Measurements from ENCODE around the gene IFNAR2. TPM values are rescaled to one million over a fixed set of nuclear protein-coding genes. Genes with fewer than 3 reads are reported as not detected.
"Not testable (repeated sequence)": the region's sequence is repeated elsewhere in the genome, so short reads cannot be mapped to it uniquely, and the experiment has no call there.

The IFNAR2 gene
- total RNA-seq, 2 donors from 2014 or later: 5.7 to 7.0 TPM

DNA sequence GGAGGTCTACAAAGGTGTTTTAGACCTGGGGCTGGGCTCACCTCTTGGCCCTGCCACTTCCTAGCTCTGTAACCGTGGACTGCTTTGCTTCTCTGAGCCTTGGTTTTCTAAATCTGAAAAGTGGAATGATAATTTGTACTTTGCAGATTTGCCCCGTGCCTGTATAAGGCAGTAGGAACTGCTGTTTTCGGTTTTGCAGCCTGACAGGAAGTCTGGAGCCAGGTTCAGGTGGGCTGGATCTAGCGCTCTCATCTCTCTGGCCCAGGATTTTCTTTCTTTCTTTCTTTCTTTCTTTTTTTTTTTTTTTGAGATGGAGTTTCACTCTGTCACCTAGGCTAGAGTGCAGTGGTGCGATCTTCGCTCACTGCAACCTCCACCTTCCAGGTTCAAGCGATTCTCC lies 17.2 kb downstream of the IFNAR2 start:
- no peak for DNase-seq (ENCODE audit: low spot score)
- intact Hi-C loops (cut with DNase I): no loop called here
- H3K4me3 ChIP-seq: no peak overlapping the region
- H3K27ac ChIP-seq: no peak overlapping the region
- H3K9me3 ChIP-seq: no peaks in the 10 kb centered on the region
- no peaks in the 10 kb centered on the region for H3K27me3 ChIP-seq (replicated peaks; ENCODE audit: insufficient read depth)
- H3K36me3 ChIP-seq: no peaks in the 10 kb centered on the region
- 95% methylated on average over 7 of the region's 7 CpGs for WGBS
- no peak for TF ChIP-seq CTCF (IDR thresholded peaks at IDR 0.05)
- TF ChIP-seq POLR2AphosphoS5 (IDR thresholded peaks at IDR 0.05): no peak
- no peak for TF ChIP-seq POLR2A (IDR thresholded peaks at IDR 0.05)
- no peaks in the 10 kb centered on the region for H3K4me1 ChIP-seq (replicated peaks)

DNA sequence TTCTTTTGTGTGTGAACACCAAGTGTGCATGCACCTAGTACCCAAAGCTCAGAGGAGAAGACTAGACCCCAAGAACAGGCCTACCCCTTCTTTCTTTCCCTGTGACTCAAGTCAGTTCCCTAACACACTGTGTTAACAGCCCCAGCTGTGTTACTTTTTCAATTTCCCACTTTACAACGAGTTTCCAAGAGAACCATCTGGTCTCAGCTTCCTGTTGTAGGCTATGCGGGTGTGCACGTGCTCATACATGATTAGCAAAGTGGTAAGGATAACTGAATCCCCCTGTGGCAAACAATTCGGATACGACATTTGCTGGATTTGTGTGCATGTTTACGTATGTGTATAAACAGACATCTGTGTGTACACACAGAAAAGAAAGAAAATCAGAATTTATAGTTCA lies 17.9 kb downstream of the IFNAR2 start:
- Histone ChIP-seq H3K4me3 (no peak overlapping the region), H3K36me3 (no peaks in the 10 kb centered on the region), H3K27ac (no peak overlapping the region), H3K4me1 (replicated peaks) (no peaks in the 10 kb centered on the region), H3K9me3 (no peaks in the 10 kb centered on the region), H3K27me3 (replicated peaks; ENCODE audit: insufficient read depth) (no peaks in the 10 kb centered on the region)
- DNase-seq (ENCODE audit: low spot score): no peak
- no peak for TF ChIP-seq POLR2A (IDR thresholded peaks at IDR 0.05)
- TF ChIP-seq POLR2AphosphoS5 (IDR thresholded peaks at IDR 0.05): no peak
- TF ChIP-seq CTCF (IDR thresholded peaks at IDR 0.05): no peak
- intact Hi-C loops (cut with DNase I): no loop called here
- 65% methylated on average over 6 of the region's 6 CpGs for WGBS

GRCh38 chr21:33249331-33250002 lies 19.7 kb downstream of the IFNAR2 start:
- no peak overlapping the region for H3K4me3 ChIP-seq
- TF ChIP-seq POLR2A (IDR thresholded peaks at IDR 0.05): no peak
- TF ChIP-seq POLR2AphosphoS5 (IDR thresholded peaks at IDR 0.05): no peak
- no peak for TF ChIP-seq CTCF (IDR thresholded peaks at IDR 0.05)
- H3K9me3 ChIP-seq: no peaks in the 10 kb centered on the region
- H3K27me3 ChIP-seq (replicated peaks; ENCODE audit: insufficient read depth): no peaks in the 10 kb centered on the region
- no peak for DNase-seq (ENCODE audit: low spot score)
- no peaks in the 10 kb centered on the region for H3K4me1 ChIP-seq (replicated peaks)
- no peaks in the 10 kb centered on the region for H3K36me3 ChIP-seq
- intact Hi-C loops (cut with DNase I): no loop called here
- no peak overlapping the region for H3K27ac ChIP-seq
- 85% methylated on average over 7 of the region's 7 CpGs for WGBS

GRCh38 chr21:33251119-33251518 lies 21.4 kb downstream of the IFNAR2 start:
- Histone ChIP-seq H3K27ac (no peak overlapping the region), H3K27me3 (replicated peaks; ENCODE audit: insufficient read depth) (no peaks in the 10 kb centered on the region), H3K36me3 (no peaks in the 10 kb centered on the region), H3K9me3 (no peaks in the 10 kb centered on the region), H3K4me3 (no peak overlapping the region), H3K4me1 (replicated peaks) (no peaks in the 10 kb centered on the region)
- intact Hi-C loops (cut with DNase I): no loop called here
- TF ChIP-seq POLR2AphosphoS5 (IDR thresholded peaks at IDR 0.05) (no peak), POLR2A (IDR thresholded peaks at IDR 0.05) (no peak), CTCF (IDR thresholded peaks at IDR 0.05) (no peak)
- no peak for DNase-seq (ENCODE audit: low spot score)
- WGBS: 84% methylated on average over 2 of the region's 2 CpGs

GRCh38 chr21:33253382-33253781 lies 23.6 kb downstream of the IFNAR2 start:
- DNase-seq (ENCODE audit: low spot score); H3K4me3 ChIP-seq; H3K9me3 ChIP-seq; H3K27ac ChIP-seq; H3K4me1 ChIP-seq (replicated peaks); H3K27me3 ChIP-seq (replicated peaks; ENCODE audit: insufficient read depth); intact Hi-C loops (cut with DNase I); H3K36me3 ChIP-seq: not testable (repeated sequence)
- WGBS: 79% methylated on average over 6 of the region's 6 CpGs
